Stimulated activated CD8-positive, alpha-beta memory T cell treated with anti-CD3 and anti-CD28 coated beads, Interleukin-2, amount 100 ng/mL, for 1 hour (primary cell): Measurements from ENCODE around the gene HECTD4.
"Not testable (repeated sequence)": the region's sequence is repeated elsewhere in the genome, so short reads cannot be mapped to it uniquely, and the experiment has no call there.

ENCODE experiments used
- DNase-seq, 2 donors: peaks; one replicate each; pipeline ENCODE4 v3.0.0-alpha.2; 2020; ENCODE audit warnings: low read depth in 2 of 2

HECTD4 gene

DNA sequence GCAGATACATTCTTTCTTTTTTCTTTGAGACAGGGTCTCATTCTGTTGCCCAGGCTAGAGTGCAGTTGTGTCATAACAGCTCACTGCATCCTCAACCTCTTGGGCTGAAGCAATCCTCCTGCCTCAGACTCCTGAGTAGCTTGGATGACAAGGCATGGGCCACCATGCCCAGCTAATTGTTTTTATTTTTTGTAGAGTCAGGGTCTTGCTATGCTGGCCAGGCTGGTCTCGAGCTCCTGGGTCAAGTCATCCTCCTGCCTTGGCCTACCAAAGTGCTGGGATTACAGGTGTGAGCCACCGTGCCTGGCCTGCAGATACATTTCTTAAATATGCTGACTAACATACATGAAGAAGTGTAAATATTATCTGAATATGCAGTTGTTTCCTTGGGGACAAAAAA is 115.8 kb downstream of the HECTD4 start:
- DNase-seq, result no peak

DNA sequence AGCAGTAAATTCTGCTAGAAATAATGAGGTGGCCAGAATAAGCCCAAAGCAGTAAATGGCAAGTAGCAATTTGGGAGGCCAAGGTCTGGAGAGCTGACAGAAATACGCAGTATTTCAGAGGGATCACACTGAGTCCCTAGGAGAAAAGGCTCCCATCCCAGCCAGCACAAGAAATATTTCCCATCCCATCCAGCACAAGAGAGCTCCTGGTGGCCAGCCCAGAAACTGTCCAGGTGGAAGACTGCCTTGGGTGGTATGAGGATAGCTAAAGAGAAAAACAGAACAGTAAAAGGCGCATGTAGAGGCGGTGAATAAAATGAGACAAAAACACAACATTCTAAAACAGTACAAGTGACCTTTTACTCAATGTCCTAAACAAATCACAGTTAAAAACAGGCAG is 120.7 kb downstream of the HECTD4 start:
- DNase-seq, result no peak

GRCh38 chr12:112258926-112259325 is 123.3 kb downstream of the HECTD4 start:
- DNase-seq, result no peak

DNA sequence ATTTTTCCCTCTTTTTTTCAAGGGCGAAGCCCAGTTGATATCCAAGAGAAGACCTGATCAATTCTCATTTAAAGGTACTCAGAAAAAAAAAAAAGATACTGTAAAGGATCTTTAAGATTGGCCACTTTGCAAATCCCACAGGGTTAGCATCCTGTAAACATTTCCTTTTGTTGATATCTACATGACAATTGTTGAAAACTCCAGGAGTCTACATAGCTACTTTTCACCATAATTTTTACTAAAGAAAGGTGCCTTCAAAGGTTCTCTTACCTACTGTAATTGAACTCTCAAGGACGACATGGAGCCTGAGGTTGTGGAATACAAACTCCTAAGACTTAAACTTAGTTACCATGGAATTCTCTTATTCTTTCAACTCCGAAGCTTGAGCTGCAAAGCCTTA is 125.5 kb downstream of the HECTD4 start:
- DNase-seq, result no peak

GRCh38 chr12:112252184-112252583 is 130.0 kb downstream of the HECTD4 start:
- DNase-seq, result no peak

GRCh38 chr12:112244902-112245301 is 137.3 kb downstream of the HECTD4 start:
- DNase-seq, result not testable (repeated sequence)

- DNase-seq, result no peak
Observed at GRCh38 chr12:112243255-112244110, 138.7 kb downstream of the HECTD4 start.

DNA sequence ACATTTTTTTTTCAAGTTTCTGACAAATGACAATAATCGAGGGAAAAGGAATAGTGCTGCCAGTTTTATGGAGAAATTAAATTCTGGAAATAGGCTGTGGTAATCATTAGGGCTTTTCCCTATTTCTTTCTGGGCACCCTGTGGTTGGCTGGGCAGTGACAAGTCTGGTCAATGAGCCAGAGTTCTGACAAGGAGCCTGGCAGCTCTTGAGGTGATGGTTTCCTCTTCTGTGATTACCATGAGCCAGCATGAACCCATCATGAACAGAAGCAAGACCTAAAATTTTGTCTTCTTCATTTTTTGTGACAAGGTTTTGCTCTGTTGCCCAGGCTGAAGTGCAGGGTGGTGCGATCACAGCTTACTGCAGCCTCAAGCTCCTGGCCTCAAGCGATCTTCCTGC is 141.1 kb downstream of the HECTD4 start:
- DNase-seq, result no peak

DNA sequence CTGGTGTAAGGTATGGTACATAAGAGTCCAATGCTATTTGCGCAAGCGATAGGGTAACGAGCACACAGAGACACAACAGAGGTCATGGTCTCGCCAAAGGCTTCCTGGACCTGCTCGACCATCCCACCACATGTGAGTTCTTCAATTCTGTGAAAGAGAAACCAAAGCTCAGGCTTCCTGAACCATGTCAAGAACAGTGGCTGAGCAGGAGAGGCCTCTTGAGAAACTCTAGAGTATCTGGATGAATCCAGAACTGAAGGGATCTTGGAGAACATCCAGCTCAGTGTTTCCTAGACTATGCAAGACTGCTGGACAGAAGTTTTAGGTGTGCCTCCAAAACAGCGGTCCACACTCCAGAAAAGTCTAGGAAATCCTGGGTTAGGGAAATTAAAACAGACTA is 142.3 kb downstream of the HECTD4 start:
- no peak for DNase-seq

- no peak for DNase-seq
Observed at GRCh38 chr12:112239020-112239419, 143.2 kb downstream of the HECTD4 start.

GRCh38 chr12:112238441-112238840 is 143.8 kb downstream of the HECTD4 start:
- no peak for DNase-seq

DNA sequence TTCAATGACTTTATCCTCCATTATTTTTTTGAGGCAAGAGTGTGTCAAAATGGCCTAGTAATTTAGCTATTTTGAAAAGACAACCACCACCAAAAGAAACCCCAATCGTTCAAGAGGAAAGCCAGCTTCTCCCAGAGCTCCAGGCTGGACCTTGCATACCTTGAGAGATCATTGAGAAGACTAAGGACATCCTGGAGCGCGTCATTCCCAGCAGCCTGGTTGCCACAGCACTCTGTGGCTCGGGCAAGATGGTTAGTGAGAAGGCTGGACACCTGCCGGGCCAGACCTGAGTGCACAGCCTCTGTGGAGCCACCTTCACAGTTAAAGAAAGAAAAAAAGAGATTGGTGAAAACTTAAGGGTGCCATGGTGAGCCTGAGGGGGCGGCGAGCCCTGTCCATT is 145.4 kb downstream of the HECTD4 start:
- DNase-seq, result no peak

DNA sequence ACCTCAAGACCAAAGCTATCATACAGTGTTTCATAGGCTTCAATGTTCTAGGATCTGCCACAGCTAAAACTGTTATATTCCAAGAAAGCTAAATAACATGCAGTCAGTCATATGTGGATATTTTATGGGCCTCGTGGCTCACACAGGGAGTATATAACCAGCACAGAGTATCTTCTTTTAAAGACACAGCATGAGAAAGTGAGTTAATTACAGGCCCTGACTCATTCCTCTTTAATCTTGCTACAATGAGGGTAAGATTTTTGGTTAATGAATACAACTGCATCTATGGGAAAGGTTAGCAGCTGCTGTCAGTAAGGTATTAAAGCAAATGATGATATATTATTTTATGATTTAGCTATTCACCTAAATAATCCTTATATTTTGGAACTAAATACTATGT is 145.8 kb downstream of the HECTD4 start:
- DNase-seq, result no peak

DNA sequence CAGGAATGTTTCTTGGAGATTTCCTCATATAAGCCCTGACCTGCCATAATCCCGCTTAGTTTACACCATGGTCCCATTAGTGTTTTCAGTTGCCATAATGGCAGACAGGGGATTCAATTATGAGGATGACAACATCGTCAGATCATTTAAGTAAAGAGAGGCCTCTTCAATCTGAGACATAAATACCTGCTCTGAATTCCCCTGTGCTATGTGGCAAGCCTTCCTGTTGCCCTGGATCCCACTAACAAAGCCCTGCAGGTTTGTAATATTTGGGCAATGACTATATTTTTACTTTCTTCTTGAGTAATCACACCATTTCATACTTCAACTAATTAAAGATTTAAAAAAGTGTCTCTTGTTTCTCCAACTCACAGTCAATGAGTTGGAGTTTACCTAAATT is 147.9 kb downstream of the HECTD4 start:
- no peak for DNase-seq

- no peak for DNase-seq
Observed at GRCh38 chr12:112233242-112233641, 149.0 kb downstream of the HECTD4 start.

DNA sequence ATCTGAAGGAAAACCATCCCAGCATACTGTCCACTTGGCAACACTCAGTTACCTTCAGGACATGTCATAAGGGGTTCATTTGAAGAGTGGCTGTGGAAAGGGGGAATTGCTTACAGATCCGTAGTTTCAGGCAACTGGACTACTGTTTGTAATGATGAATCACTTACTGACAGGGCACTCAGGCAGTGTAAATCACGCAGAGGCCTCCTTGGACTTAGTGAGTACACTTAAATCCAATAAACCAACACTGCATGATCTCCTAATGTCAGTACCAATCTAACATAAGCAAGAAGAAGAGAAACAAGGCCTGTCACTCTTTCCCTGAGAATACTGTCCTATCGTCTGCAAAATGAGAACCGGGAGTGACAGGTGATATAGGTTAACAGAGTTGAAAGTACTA is 152.1 kb downstream of the HECTD4 start:
- no peak for DNase-seq

- no peak for DNase-seq
Observed at GRCh38 chr12:112226768-112227167, 155.5 kb downstream of the HECTD4 start.

DNA sequence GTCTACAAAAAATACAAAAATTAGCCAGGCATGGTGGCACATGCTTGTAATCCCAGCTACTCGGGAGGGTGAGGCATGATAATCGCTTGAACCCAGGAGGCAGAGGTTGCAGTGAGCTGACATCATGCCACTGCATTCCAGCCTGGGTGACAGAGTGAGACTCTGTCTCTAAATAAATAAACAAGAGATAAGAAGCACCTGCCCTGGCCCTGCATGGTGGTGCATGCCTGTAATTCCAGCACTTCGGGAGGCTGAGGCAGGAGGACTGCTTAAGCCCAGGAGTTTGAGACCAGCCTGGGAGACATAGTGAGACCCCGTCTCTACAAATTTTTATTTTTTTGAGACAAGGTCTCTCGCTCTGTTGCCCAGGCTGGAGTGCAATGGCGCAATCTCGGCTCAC is 161.6 kb downstream of the HECTD4 start:
- not testable (repeated sequence) for DNase-seq

GRCh38 chr12:112219195-112219594 is 163.0 kb downstream of the HECTD4 start:
- no peak for DNase-seq

DNA sequence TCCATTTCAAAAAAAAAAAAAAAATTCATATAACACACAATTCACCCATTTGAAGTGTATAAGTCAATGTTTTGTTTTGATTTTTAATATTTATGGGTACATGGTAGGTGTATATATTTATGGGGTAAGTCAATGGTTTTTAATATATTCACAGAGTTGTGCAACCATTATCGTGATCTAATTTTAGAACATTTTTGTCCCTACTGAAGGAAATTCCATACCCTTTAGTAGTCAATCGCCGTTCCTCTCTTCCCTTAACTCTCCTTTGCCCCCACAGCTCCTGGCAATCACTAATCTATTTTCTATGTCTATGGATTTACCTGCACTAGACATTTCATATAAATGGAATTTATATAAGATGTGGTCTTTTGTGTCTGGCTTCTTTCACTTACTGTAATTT is 164.1 kb downstream of the HECTD4 start:
- DNase-seq, result no peak

GRCh38 chr12:112217647-112218046 is 164.6 kb downstream of the HECTD4 start:
- no peak for DNase-seq

DNA sequence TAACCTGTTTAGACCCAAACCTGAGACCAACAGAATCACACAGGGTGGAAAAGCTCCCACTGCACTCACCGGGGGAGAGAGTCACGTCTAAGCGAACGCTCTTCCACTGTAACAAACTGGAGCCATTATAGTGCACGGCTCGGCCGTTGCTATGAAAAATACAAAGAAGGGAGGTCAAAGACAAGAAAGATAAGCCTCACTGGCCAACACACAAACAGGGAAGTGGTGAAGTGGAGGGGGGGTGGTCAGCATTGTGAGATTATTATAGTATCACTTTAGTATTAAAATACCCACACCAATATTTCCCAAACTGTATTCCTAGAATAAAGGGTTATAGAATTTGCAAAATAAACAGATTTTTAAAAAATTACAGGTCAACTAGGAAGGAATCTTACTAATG is 166.0 kb downstream of the HECTD4 start:
- no peak for DNase-seq

DNA sequence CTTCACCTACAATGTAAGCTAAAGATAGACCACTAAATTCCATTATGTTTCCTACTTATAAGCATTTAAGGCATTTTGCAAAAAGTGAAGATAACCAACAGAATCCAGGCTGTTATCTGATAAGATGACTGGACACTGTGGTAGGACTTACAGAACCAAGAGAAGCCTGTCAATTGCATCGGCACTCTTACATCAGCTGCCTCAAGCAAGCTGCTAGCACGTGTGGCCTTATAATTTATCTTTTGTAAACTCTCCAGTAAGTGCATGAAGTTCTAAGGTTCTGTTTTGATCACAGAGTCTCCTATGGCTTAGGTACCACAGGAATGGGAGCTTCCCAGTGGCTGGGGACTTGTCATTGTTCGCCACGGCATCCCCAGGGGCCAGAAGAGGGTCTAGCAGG is 168.2 kb downstream of the HECTD4 start:
- DNase-seq, result no peak
